Measurements from ENCODE around the gene TMEM255B.

TMEM255B gene

DNA sequence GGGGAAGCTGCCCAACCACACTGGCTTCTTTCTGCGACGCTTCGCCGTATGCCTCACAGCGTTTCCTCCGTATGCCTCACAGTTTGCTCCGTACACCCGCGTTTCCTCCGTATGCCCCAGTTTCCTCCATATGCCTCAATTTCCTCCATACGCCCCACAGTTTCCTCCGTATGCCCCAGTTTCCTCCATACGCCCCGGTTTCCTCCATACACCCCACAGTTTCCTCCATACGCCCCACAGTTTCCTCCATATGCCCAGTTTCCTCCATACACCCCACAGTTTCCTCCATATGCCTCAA is 82.3 kb downstream of the TMEM255B start:
- ChIA-PET CTCF (no interaction called here), POLR2A (no interaction called here)

DNA sequence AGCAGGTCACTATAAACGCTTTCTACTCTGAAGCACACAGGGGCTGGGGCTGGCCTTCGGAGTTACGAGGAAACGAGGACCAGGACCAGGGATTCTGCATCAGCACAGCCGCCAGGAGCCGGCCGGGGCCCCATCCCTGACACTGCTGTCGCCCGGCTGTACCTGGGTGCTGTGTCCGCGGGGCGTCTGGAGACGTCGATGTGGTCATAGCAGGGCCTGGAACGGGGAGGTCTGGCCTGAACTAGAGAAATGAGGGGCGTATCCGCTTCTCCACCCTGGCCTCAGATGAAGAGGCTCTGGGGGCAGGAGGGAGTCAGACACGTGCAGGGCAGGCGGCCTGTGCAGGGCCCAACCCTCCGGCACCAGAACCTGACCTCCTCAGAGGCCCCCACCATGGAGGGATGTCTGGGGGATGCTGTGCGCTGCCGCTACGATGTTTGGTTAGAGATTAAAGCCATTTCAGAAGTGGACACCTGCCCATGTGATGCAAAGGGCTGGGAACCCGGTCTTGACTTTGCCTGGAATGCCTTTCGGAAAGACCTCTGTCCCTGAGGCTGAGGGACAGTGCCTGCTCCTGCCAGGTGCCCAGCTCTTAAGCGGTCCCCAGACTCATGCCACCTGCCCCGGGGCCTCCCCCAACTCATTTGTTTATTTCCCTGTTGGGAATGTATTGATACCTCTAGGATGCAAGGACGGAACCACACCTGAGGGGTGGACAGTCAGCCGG is 83.5 kb downstream of the TMEM255B start:
- ChIA-PET CTCF (no interaction called here), POLR2A (no interaction called here)
- TF ChIP-seq, protein P1, sequence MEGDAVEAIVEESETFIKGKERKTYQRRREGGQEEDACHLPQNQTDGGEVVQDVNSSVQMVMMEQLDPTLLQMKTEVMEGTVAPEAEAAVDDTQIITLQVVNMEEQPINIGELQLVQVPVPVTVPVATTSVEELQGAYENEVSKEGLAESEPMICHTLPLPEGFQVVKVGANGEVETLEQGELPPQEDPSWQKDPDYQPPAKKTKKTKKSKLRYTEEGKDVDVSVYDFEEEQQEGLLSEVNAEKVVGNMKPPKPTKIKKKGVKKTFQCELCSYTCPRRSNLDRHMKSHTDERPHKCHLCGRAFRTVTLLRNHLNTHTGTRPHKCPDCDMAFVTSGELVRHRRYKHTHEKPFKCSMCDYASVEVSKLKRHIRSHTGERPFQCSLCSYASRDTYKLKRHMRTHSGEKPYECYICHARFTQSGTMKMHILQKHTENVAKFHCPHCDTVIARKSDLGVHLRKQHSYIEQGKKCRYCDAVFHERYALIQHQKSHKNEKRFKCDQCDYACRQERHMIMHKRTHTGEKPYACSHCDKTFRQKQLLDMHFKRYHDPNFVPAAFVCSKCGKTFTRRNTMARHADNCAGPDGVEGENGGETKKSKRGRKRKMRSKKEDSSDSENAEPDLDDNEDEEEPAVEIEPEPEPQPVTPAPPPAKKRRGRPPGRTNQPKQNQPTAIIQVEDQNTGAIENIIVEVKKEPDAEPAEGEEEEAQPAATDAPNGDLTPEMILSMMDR (IDR thresholded peaks at IDR 0.05; ENCODE audit: control extremely low read depth, extremely low read depth, low read depth, missing control alignments): no peak
- DNase-seq (ENCODE audit: extremely low spot score): no peak

More for the DNA sequence above, 82.3 kb downstream of the TMEM255B start:
- no peak for DNase-seq (ENCODE audit: extremely low spot score)
- TF ChIP-seq, protein P1 (IDR thresholded peaks at IDR 0.05; ENCODE audit: control extremely low read depth, extremely low read depth, low read depth, missing control alignments): no peak

DNA sequence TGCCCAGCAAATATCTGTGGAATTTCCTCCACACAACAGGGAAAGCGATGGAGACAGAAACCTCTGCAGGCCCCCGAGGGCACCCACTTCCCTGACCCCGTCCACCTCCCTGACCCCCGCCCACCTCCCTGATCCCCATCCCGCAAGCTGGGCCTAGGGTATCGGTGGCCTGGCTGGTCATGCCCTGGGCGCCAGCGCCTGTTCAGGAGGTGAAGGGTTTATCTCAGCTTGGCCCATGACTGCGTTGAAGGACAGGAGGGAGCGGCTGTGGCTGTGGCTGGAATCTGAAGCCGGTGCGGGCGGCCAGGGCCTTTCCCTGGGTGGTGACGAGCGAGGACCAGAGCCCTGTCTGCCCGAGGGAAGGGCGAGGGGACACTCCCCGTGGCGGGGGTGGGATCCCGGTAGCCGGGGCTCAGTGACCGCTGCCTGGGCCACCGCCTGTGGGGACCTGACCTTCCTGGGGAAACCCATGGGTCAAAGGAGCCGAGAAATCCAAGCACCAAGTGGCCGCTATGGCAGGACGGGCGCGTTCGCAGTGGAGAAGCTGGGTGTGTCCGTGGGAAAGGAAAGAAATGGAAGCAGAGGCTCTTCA is 84.1 kb downstream of the TMEM255B start:
- DNase-seq (ENCODE audit: extremely low spot score): no peak
- POLR2A ChIA-PET: no interaction called here
- TF ChIP-seq, protein P1 (IDR thresholded peaks at IDR 0.05; ENCODE audit: control extremely low read depth, extremely low read depth, low read depth, missing control alignments): no peak
- CTCF ChIA-PET: no interaction called here

DNA sequence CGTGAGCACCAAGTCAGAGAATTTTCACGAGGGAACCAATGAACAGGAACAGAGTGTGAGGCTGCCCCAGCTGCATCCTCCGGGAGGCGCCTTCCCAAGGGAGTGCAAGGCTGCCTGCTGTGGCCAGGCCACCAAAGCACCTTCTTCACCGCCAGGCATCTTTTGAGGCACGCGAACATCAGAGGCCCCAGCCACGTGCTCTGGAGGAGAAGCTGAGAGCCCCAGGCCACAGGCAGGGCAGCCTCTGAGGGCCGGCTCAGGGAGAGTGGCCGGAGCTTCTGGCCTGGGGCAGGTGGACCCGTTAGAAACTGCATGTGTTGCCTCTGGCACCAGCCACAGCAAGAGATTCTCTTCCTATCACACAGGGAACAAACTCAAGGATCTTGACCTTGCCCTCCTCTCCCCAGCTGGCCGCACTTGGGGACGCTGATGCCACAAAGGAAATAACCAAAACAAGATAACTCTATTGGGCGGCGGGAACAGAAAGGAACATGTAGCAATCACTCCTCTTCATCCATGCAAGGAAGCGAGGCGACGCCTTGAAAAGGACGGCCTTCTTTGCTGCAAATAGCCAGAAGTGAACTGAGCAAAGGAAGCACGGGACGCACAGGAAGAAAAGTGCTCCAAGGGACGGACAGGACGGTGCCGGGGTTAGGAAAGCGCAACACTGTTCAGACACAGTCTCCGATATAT is 85.0 kb downstream of the TMEM255B start:
- POLR2A ChIA-PET: no interaction called here
- TF ChIP-seq, protein P1 (IDR thresholded peaks at IDR 0.05; ENCODE audit: control extremely low read depth, extremely low read depth, low read depth, missing control alignments): no peak
- CTCF ChIA-PET: no interaction called here
- no peak for DNase-seq (ENCODE audit: extremely low spot score)

DNA sequence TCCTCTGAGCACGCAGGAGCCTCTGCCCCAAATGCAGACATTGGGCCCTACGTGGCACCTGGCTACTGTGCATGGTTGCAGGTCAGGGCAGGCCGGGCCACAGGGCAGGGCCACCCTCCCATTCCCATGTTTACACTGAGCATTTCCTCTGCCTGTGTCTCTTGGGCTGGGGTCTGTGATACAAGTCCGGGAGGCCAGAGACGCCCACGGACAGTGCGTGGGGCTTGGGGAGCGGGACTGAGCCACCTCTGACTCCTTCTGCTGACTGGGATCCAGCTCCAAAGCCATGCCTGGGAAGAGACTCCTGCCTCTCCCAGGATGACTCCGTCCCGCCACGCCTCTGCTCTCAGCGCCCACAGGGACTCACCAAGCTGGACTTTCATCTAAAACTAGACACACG is 86.0 kb downstream of the TMEM255B start:
- TF ChIP-seq, protein P1 (IDR thresholded peaks at IDR 0.05; ENCODE audit: control extremely low read depth, extremely low read depth, low read depth, missing control alignments): no peak
- POLR2A ChIA-PET: no interaction called here
- no peak for DNase-seq (ENCODE audit: extremely low spot score)
- CTCF ChIA-PET: no interaction called here

DNA sequence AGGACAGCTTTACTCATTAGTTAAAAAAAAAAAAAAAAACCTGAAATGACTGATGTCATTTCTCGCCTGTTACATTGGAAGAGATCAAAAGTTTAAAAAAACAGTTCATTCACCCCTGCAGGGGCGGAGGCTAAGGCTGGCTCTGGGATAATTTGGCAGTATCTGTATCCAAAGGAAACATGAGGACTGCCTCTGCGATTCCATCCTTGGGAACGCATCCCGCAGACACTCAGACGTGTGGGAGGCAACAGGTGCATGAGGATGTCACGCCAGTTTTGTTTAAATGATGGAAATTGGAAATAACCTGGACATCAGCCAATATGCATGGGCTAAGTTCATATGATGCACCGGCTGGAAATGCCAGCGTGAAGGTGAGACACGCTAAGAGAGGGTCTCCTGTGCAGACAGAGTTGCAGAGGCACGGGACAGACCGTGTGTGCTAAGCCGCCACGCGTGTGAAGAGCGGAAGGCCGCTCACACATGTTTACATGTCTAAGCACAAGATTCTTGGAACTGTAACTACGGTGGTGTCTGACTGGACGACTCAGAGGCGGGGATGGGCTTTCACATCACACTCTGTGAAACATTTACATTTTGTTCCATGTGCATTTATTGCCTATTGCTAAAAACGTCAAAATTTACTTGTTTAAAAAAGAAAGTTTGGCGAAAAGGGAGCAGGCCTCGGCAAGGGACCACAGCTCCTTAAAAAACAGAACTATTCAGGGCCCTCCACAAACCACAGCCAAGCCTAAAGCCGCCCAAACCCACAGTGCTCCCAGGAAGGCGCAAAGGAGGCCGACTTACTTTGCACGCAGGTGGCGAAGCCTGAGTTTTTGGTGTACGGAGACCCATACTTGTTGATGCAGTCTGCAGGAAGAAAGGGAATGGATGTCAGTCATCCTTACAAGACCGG is 87.0 kb downstream of the TMEM255B start:
- TF ChIP-seq, protein P1 (IDR thresholded peaks at IDR 0.05; ENCODE audit: control extremely low read depth, extremely low read depth, low read depth, missing control alignments): no peak
- DNase-seq (ENCODE audit: extremely low spot score): no peak
- ChIA-PET CTCF (no interaction called here), POLR2A (no interaction called here)
